Body of pancreas (tissue), 4 donors: Measurements from ENCODE around the gene IGSF23. TPM values are rescaled to one million over a fixed set of nuclear protein-coding genes. Genes with fewer than 3 reads are reported as not detected.

Source experiments
- ATAC-seq: fragments of 150-250 bp; one replicate; pipeline ENCODE4 v1.9.1; 2016
- DNase-seq, 4 donors: peaks; one replicate each; pipeline ENCODE4 v3.0.0-alpha.2; 2019
- H3K27ac ChIP-seq, 4 donors: fragments of 200-600 bp; sonication (generic); 1 replicate in 3 of 4; 2 replicates in 1 of 4; pipeline versions ENCODE4 v1.5.1 to v1.6.1; 2016 to 2019; ENCODE audit warnings: mild to moderate bottlenecking in 1 of 4, mixed read lengths in 1 of 4, moderate library complexity in 1 of 4
- H3K27me3 ChIP-seq, 2 donors: fragments of 200-600 bp; sonication (generic); one replicate each; pipeline ENCODE4 v1.6.0; 2016; ENCODE audit warnings: mild to moderate bottlenecking in 1 of 2
- H3K36me3 ChIP-seq, 2 donors: fragments of 200-600 bp; sonication (generic); replicated peaks in 1 of 2; 2 replicates each; pipeline ENCODE4 v1.5.1; 2016; ENCODE audit warnings: low read depth in 2 of 2; ENCODE audit not compliant: insufficient read depth in 1 of 2
- H3K4me1 ChIP-seq: fragments of 200-600 bp; sonication (generic); one replicate; pipeline ENCODE4 v1.6.0; 2016
- H3K4me3 ChIP-seq, 2 donors: fragments of 200-600 bp; sonication (generic); 1 replicate in 1 of 2; 2 replicates in 1 of 2; pipeline ENCODE4 v1.5.1; 2016 to 2019
- H3K9me3 ChIP-seq, 3 donors: fragments of 200-600 bp; sonication (generic); 1 replicate in 2 of 3; 2 replicates in 1 of 3; pipeline ENCODE4 v1.5.1; 2016
- CTCF ChIP-seq, 7 experiments: fragments of 450-650 bp in 4 of 7; fragments of 200-600 bp in 3 of 7; sonication (generic) in 3 of 7; IDR thresholded peaks; one replicate each; pipeline ENCODE4 v1.5.1; 2016 to 2019; ENCODE audit warnings: antibody characterized with exemption in 7 of 7
- POLR2A ChIP-seq, 3 donors: fragments of 450-650 bp; IDR thresholded peaks; one replicate each; pipeline ENCODE4 v1.6.1; 2016; ENCODE audit warnings: antibody characterized with exemption in 3 of 3, mild to moderate bottlenecking in 2 of 3
- WGBS, 2 donors: methylation state at CpG; one replicate each; pipeline ENCODE4 v1.1.5; 2017; 5-methylcytosine and 5-hydroxymethylcytosine counted together
- intact Hi-C: fragments of 100-400 bp; cut with DNase I; formaldehyde crosslinking; loops from one replicate; pipeline ENCODE4 v1.15.1; 2023
- total RNA-seq, 2 donors: library from RNA; depleted of rRNA; stranded (reverse); fragments of >200 nt; gene quantifications; one replicate each; pipeline ENCODE4 v1.1.0, GENCODE V29; 2016

The IGSF23 gene
- total RNA-seq, 2 donors from 2014 or later: 3.1 TPM; not detected in 1

- no peaks in the 10 kb centered on the region for H3K27me3 ChIP-seq
- H3K9me3 ChIP-seq: no peaks in the 10 kb centered on the region
- 79 to 94% methylated on average over 2 to 3 of the region's 3 CpGs for WGBS, 2 donors
- peak in 1 of 4 donors; percentile 21 for DNase-seq
- intact Hi-C loops: no loop called here
- H3K36me3 ChIP-seq: no peaks in the 10 kb centered on the region
- ATAC-seq: no peak
- TF ChIP-seq CTCF (IDR thresholded peaks at IDR 0.05) (no peak), POLR2A (IDR thresholded peaks at IDR 0.05) (no peak)
- H3K4me3 ChIP-seq: no peak overlapping the region
- peaks cover 18% of the 10 kb centered on the region for H3K4me1 ChIP-seq
- H3K27ac ChIP-seq: no peak overlapping the region
Measured at GRCh38 chr19:44635581-44636438, 22.4 kb downstream of the IGSF23 start.

GRCh38 chr19:44636439-44637389 is 23.4 kb downstream of the IGSF23 start:
- DNase-seq (no peak), ATAC-seq (no peak)
- WGBS, 2 donors: 71 to 78% methylated on average over 11 of the region's 11 CpGs
- no peaks in the 10 kb centered on the region for H3K36me3 ChIP-seq
- H3K4me1 ChIP-seq: peaks cover 18% of the 10 kb centered on the region
- no peak overlapping the region for H3K4me3 ChIP-seq
- no peaks in the 10 kb centered on the region for H3K27me3 ChIP-seq
- no peaks in the 10 kb centered on the region for H3K9me3 ChIP-seq
- TF ChIP-seq CTCF (IDR thresholded peaks at IDR 0.05) (no peak), POLR2A (IDR thresholded peaks at IDR 0.05) (no peak)
- intact Hi-C loops: no loop called here
- no peak overlapping the region for H3K27ac ChIP-seq

GRCh38 chr19:44637390-44637764 is 24.0 kb downstream of the IGSF23 start:
- H3K27me3 ChIP-seq: no peaks in the 10 kb centered on the region
- no peak overlapping the region for H3K27ac ChIP-seq
- 92 to 93% methylated on average over 5 of the region's 5 CpGs for WGBS, 2 donors
- no peak for TF ChIP-seq CTCF (IDR thresholded peaks at IDR 0.05)
- TF ChIP-seq POLR2A (IDR thresholded peaks at IDR 0.05): no peak
- H3K36me3 ChIP-seq: no peaks in the 10 kb centered on the region
- DNase-seq (no peak), ATAC-seq (no peak)
- intact Hi-C loops: no loop called here
- H3K9me3 ChIP-seq: no peaks in the 10 kb centered on the region
- H3K4me3 ChIP-seq: no peak overlapping the region
- H3K4me1 ChIP-seq: peaks cover 18% of the 10 kb centered on the region

- DNase-seq (no peak), ATAC-seq (no peak)
- WGBS, 2 donors: 63 to 78% methylated on average over 3 of the region's 3 CpGs
- TF ChIP-seq CTCF (IDR thresholded peaks at IDR 0.05) (no peak), POLR2A (IDR thresholded peaks at IDR 0.05) (no peak)
- Histone ChIP-seq H3K27me3 (no peaks in the 10 kb centered on the region), H3K9me3 (no peaks in the 10 kb centered on the region), H3K4me1 (peaks cover 10% of the 10 kb centered on the region), H3K27ac (no peak overlapping the region), H3K4me3 (no peak overlapping the region), H3K36me3 (no peaks in the 10 kb centered on the region)
- intact Hi-C loops: no loop called here
Measured at GRCh38 chr19:44640518-44640917, 27.2 kb downstream of the IGSF23 start.
